Measurements from ENCODE around the gene TBCD. TPM values are rescaled to one million over a fixed set of nuclear protein-coding genes. Genes with fewer than 3 reads are reported as not detected.
A peak's percentile ranks its signal among the peaks of the same experiment; 100 is the strongest.
"Not testable (repeated sequence)": the region's sequence is repeated elsewhere in the genome, so short reads cannot be mapped to it uniquely, and the experiment has no call there.

The TBCD gene
- total RNA-seq, 1 donor from 2014 or later = 104 TPM

- DNase-seq (ENCODE audit: extremely low spot score, unreplicated experiment) = no peak
- peaks cover 34% of the 10 kb centered on the region for H3K36me3 Mint-ChIP-seq
- H3K9me3 Mint-ChIP-seq = no peaks in the 10 kb centered on the region
- no peak for TF ChIP-seq CTCF (conservative IDR thresholded peaks at IDR 0.05)
- H3K4me1 Mint-ChIP-seq (ENCODE audit: unreplicated experiment) = peaks cover 3% of the 10 kb centered on the region
- no peaks in the 10 kb centered on the region for H3K27me3 Mint-ChIP-seq
- H3K27ac Mint-ChIP-seq = no peak overlapping the region
- no peak overlapping the region for H3K4me3 Mint-ChIP-seq
These were observed 20.2 kb downstream of the TBCD start for GRCh38 chr17:82772026-82772425.

- not testable (repeated sequence) for H3K4me1 Mint-ChIP-seq (ENCODE audit: unreplicated experiment); H3K4me3 Mint-ChIP-seq; H3K27ac Mint-ChIP-seq; H3K27me3 Mint-ChIP-seq; H3K9me3 Mint-ChIP-seq; DNase-seq (ENCODE audit: extremely low spot score, unreplicated experiment)
- H3K36me3 Mint-ChIP-seq = peaks cover 23% of the 10 kb centered on the region
These were observed 22.6 kb downstream of the TBCD start for GRCh38 chr17:82774456-82774855.

GRCh38 chr17:82775001-82775823 is 23.3 kb downstream of the TBCD start:
- Mint-ChIP-seq H3K27me3 (no peaks in the 10 kb centered on the region), H3K4me3 (no peak overlapping the region), H3K4me1 (ENCODE audit: unreplicated experiment) (peaks cover 3% of the 10 kb centered on the region), H3K27ac (no peak overlapping the region), H3K9me3 (no peaks in the 10 kb centered on the region), H3K36me3 (peaks cover 20% of the 10 kb centered on the region)
- DNase-seq (ENCODE audit: extremely low spot score, unreplicated experiment) = no peak
- TF ChIP-seq CTCF (conservative IDR thresholded peaks at IDR 0.05) = peak; percentile 88

GRCh38 chr17:82776454-82776853 is 24.6 kb downstream of the TBCD start:
- no peak for DNase-seq (ENCODE audit: extremely low spot score, unreplicated experiment)
- Mint-ChIP-seq H3K4me1 (ENCODE audit: unreplicated experiment) (peaks cover 3% of the 10 kb centered on the region), H3K9me3 (no peaks in the 10 kb centered on the region), H3K27ac (no peak overlapping the region), H3K27me3 (no peaks in the 10 kb centered on the region), H3K4me3 (no peak overlapping the region), H3K36me3 (peaks cover 19% of the 10 kb centered on the region)
- TF ChIP-seq CTCF (conservative IDR thresholded peaks at IDR 0.05) = no peak

GRCh38 chr17:82777778-82778375 is 26.0 kb downstream of the TBCD start:
- H3K4me1 Mint-ChIP-seq (ENCODE audit: unreplicated experiment); H3K27ac Mint-ChIP-seq; H3K4me3 Mint-ChIP-seq; H3K9me3 Mint-ChIP-seq; H3K27me3 Mint-ChIP-seq; DNase-seq (ENCODE audit: extremely low spot score, unreplicated experiment): not testable (repeated sequence)
- TF ChIP-seq CTCF (conservative IDR thresholded peaks at IDR 0.05) = peak; percentile 63
- H3K36me3 Mint-ChIP-seq = peaks cover 13% of the 10 kb centered on the region

GRCh38 chr17:82779541-82779940 is 27.7 kb downstream of the TBCD start:
- no peaks in the 10 kb centered on the region for H3K9me3 Mint-ChIP-seq
- DNase-seq (ENCODE audit: extremely low spot score, unreplicated experiment) = no peak
- H3K36me3 Mint-ChIP-seq = peaks cover 7% of the 10 kb centered on the region
- peaks cover 7% of the 10 kb centered on the region for H3K4me1 Mint-ChIP-seq (ENCODE audit: unreplicated experiment)
- TF ChIP-seq CTCF (conservative IDR thresholded peaks at IDR 0.05) = no peak
- no peaks in the 10 kb centered on the region for H3K27me3 Mint-ChIP-seq
- no peak overlapping the region for H3K27ac Mint-ChIP-seq
- no peak overlapping the region for H3K4me3 Mint-ChIP-seq

All from type B pancreatic cell (in vitro differentiated cells).